IMR-90 (cell line): ENCODE data around the gene METRNL.

Experiments used
- BHLHE40 ChIP-seq: fragments of 150-350 bp; IDR thresholded peaks from 2 replicates; pipeline ENCODE4 v1.6.1; 2016; ENCODE audit warnings: mild to moderate bottlenecking, low read depth, low read length
- CHD1 ChIP-seq: IDR thresholded peaks from 2 replicates; pipeline ENCODE4 v1.6.1; 2012; ENCODE audit warnings: low read depth, low read length, improper control_type of control experiment
- NFE2L2 ChIP-seq: fragments of 150-350 bp; IDR thresholded peaks from 2 replicates; pipeline ENCODE4 v1.6.1; 2016; ENCODE audit warnings: low read depth, mild to moderate bottlenecking, low read length
- POLR2A ChIP-seq: IDR thresholded peaks from 2 replicates; pipeline ENCODE4 v1.6.1; 2012; ENCODE audit warnings: mild to moderate bottlenecking, low read depth, low read length
- RCOR1 ChIP-seq: IDR thresholded peaks from 2 replicates; pipeline ENCODE4 v1.6.1; 2012; ENCODE audit warnings: mild to moderate bottlenecking, low read length, improper control_type of control experiment; ENCODE audit not compliant: insufficient replicate concordance
- RFX5 ChIP-seq: IDR thresholded peaks from 2 replicates; pipeline ENCODE4 v1.8.0; 2012; ENCODE audit warnings: low read depth, mild to moderate bottlenecking, low read length, moderate library complexity
- SMC3 ChIP-seq: fragments of 150-350 bp; IDR thresholded peaks from 2 replicates; pipeline ENCODE4 v1.6.1; 2016; ENCODE audit warnings: low read depth, mild to moderate bottlenecking, antibody characterized with exemption, low read length, moderate library complexity
- TF ChIP-seq, protein P1 (sequence below): conservative IDR thresholded peaks from 2 replicates; pipeline ENCODE4 v1.5.1; 2012; ENCODE audit warnings: mild to moderate bottlenecking, low read depth, low read length, improper control_type of control experiment

DNA sequence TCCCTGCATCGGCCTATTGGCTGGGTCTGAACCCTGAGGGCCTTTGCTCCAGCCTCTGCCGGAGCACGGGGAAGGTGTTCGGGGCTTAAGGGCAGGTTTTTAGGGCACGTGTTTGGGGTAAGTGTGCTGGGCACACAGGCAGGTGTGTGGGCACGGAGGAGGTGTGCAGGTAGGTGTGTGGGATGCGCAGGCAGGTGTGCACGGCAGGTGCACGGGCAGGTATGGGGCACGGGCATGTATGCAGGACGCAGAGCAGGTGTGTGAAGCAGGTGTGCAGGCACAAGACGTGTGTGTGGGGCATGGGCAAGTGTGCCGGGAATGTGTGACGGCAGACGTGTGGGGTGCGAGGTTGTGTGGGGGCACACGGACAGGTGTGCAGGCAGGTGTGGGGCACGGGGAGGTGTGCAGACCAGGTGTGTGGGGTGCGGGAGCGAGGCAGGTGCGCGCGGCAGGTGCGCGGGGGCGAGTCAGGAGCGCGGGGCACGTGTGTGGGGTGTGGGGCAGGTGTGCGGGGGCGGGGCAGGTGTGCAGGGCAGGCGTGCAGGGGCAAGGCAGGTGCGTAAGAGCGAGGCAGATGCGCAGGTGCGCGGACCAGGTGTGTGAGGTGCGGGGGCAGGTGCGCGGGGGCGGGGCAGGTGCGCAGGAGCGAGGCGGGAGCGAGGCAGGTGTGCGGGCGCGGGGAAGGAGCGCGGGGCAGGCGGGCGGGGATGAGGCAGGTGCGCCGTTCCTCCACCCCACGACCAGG is 28.6 kb upstream of the METRNL start:
- TF ChIP-seq, protein P1, sequence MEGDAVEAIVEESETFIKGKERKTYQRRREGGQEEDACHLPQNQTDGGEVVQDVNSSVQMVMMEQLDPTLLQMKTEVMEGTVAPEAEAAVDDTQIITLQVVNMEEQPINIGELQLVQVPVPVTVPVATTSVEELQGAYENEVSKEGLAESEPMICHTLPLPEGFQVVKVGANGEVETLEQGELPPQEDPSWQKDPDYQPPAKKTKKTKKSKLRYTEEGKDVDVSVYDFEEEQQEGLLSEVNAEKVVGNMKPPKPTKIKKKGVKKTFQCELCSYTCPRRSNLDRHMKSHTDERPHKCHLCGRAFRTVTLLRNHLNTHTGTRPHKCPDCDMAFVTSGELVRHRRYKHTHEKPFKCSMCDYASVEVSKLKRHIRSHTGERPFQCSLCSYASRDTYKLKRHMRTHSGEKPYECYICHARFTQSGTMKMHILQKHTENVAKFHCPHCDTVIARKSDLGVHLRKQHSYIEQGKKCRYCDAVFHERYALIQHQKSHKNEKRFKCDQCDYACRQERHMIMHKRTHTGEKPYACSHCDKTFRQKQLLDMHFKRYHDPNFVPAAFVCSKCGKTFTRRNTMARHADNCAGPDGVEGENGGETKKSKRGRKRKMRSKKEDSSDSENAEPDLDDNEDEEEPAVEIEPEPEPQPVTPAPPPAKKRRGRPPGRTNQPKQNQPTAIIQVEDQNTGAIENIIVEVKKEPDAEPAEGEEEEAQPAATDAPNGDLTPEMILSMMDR, result no peak
- TF ChIP-seq POLR2A (no peak), SMC3 (no peak), RCOR1 (no peak), NFE2L2 (no peak), BHLHE40 (no peak), RFX5 (no peak), CHD1 (no peak)
